Large intestine (tissue), 3 donors: Measurements from ENCODE around the gene HIVEP1. TPM values are rescaled to one million over a fixed set of nuclear protein-coding genes. Genes with fewer than 3 reads are reported as not detected.
"Not testable (repeated sequence)": the region's sequence is repeated elsewhere in the genome, so short reads cannot be mapped to it uniquely, and the experiment has no call there.

ENCODE experiments used
- DNase-seq, 2 donors: peaks; one replicate each; pipeline versions ENCODE4 v3.0.0 to v3.0.0-alpha.2; 2013
- H3K27ac ChIP-seq: one replicate; pipeline ENCODE4 v1.5.1; 2013; ENCODE audit warnings: low read length
- H3K27me3 ChIP-seq: 2 replicates; pipeline ENCODE4 v1.6.1; 2013; ENCODE audit warnings: low read length; ENCODE audit not compliant: control insufficient read depth, insufficient read depth
- H3K36me3 ChIP-seq: 2 replicates; pipeline ENCODE4 v1.6.1; 2013; ENCODE audit warnings: low read length; ENCODE audit not compliant: control insufficient read depth, insufficient read depth
- H3K4me1 ChIP-seq: one replicate; pipeline ENCODE4 v1.6.1; 2013; ENCODE audit warnings: low read length; ENCODE audit not compliant: control insufficient read depth, insufficient read depth
- H3K4me3 ChIP-seq: one replicate; pipeline ENCODE4 v1.5.1; 2013; ENCODE audit warnings: low read length
- H3K9me3 ChIP-seq: one replicate; pipeline ENCODE4 v1.6.1; 2013; ENCODE audit warnings: mild to moderate bottlenecking, low read depth, low read length, moderate library complexity; ENCODE audit not compliant: control insufficient read depth
- WGBS: methylation state at CpG from one replicate; pipeline ENCODE4 v1.1.5; 2013; ENCODE audit warnings: low lambda C conversion rate; ENCODE audit not compliant: insufficient coverage; 5-methylcytosine and 5-hydroxymethylcytosine counted together
- polyA plus RNA-seq: library from polyadenylated mRNA; unstranded; fragments of 120-200 nt; gene quantifications from one replicate; pipeline ENCODE4 v1.2.1, GENCODE V29; 2013

The HIVEP1 gene
- polyA plus RNA-seq, 1 donor: 24.2 TPM

DNA sequence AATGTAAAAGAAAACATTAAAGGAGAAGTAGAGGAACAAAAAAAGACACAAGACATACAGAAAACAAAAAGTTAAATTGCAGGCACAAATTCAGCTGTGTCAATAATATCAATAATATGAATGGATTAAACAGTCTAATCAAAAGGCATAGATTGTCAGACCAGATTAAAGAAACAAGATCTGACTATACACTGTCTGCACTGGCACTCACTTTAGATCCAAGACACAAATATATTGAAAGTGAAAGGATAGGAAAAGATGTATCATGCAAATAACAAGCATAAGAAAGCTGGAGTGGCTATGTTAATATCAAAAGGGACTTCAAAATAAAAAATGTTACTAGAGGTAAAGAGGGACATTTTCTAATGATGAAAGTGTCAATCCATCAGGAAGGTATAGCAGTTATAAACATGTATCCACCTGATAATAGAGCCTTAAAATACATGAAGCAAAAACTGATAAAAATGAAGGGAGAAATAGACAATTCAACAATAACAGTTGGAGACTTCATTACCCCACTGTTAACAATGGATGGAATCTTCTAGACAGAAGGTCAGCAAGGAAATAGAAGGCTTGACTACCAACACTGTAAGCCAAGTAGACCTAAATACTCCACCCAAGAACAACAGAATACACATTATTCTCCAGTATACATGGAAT lies 89.7 kb downstream of the HIVEP1 start:
- H3K36me3 ChIP-seq: no peaks in the 10 kb centered on the region
- no peaks in the 10 kb centered on the region for H3K27me3 ChIP-seq
- H3K27ac ChIP-seq: no peak overlapping the region
- DNase-seq: no peak
- H3K4me3 ChIP-seq: no peak overlapping the region
- peaks cover 6% of the 10 kb centered on the region for H3K9me3 ChIP-seq
- peaks cover 2% of the 10 kb centered on the region for H3K4me1 ChIP-seq

DNA sequence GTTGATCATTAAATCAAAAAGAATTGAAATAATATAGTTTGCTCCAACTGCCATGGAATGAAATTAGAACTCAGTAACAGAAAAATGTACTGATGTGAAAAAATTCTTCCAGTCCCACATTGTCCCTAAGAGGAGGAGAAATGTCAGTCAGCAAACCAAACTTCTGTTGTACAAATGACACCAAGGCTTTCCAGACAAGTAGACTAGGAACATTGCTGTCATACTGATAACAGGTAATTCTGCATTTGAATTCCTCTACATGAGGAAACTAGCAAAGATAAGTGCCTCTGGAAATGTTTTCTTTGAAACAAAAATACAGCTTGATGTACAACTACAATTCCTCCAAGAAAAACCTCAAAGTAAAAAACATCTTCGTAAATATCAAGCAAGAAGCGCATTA lies 90.2 kb downstream of the HIVEP1 start:
- H3K27me3 ChIP-seq: no peaks in the 10 kb centered on the region
- no CpG with 5 or more reads among the region's 2 CpGs for WGBS
- no peaks in the 10 kb centered on the region for H3K36me3 ChIP-seq
- H3K4me3 ChIP-seq: no peak overlapping the region
- DNase-seq: no peak
- peaks cover 6% of the 10 kb centered on the region for H3K9me3 ChIP-seq
- H3K27ac ChIP-seq: no peak overlapping the region
- H3K4me1 ChIP-seq: peaks cover 2% of the 10 kb centered on the region

DNA sequence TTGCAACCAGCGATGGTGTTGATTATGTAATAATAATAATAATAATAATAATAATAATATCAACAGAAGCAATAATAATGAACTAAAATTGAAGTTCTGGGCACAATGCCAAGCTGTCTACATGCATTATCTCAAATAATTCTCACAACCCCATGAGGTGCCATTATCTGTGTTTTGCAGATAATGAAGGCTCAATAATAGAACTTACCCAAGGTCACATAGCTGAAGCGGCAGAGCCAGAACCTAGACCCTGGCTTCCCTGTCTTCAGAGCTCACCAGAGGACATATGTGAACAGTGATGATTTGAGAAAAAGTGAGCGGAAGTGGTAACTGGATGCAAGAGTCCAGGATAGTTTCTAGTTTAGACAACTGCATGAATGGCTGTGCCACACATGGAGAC lies 91.0 kb downstream of the HIVEP1 start:
- H3K27ac ChIP-seq: no peak overlapping the region
- no peaks in the 10 kb centered on the region for H3K36me3 ChIP-seq
- no peaks in the 10 kb centered on the region for H3K27me3 ChIP-seq
- H3K9me3 ChIP-seq: peaks cover 6% of the 10 kb centered on the region
- no peak overlapping the region for H3K4me3 ChIP-seq
- peaks cover 2% of the 10 kb centered on the region for H3K4me1 ChIP-seq
- DNase-seq: peak in 1 of 2 donors; percentile 23
- 0% methylated on average over 1 of the region's 3 CpGs for WGBS

DNA sequence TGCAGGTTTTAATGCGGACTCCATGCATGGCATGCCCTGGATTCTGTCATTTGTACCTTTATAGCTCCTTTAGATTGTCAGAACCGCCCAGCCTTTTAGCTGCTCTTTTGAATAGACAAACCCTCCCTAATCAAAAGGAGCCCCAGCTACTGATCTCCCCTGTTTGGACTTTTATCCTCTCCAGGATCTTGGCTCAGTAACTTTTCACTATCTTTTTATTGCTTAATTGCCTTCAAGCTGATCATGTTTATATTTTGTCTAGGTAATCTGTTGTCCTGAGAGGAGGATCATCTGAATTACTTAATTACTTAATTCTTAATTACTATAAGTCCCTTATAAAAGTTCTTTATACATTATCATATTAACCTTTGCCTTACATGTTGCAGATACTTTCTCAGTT lies 93.2 kb downstream of the HIVEP1 start:
- Histone ChIP-seq H3K4me1 (peaks cover 2% of the 10 kb centered on the region), H3K27ac (no peak overlapping the region), H3K4me3 (no peak overlapping the region), H3K36me3 (peaks cover 6% of the 10 kb centered on the region), H3K9me3 (peaks cover 6% of the 10 kb centered on the region), H3K27me3 (no peaks in the 10 kb centered on the region)
- peak in 1 of 2 donors; percentile 16 for DNase-seq
- WGBS: 20% methylated on average over 1 of the region's 2 CpGs

DNA sequence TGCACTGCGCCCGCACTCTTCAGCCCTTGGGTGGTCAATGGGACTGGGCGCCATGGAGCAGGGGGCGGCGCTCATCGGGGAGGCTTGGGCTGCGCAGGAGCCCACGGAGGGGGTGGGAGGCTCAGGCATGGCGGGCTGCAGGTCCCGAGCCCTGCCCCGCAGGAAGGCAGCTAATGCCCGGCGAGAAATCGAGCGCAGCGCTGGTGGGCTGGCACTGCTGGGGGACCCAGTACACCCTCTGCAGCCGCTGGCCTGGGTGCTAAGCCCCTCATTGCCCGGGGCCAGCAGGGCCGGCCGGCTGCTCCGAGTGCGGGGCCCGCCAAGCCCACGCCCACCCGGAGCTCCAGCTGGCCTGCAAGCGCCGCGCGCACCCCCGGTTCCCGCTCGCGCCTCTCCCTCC lies 96.3 kb downstream of the HIVEP1 start:
- H3K4me3 ChIP-seq, H3K27ac ChIP-seq, H3K4me1 ChIP-seq, H3K27me3 ChIP-seq, DNase-seq, H3K9me3 ChIP-seq: not testable (repeated sequence)
- WGBS: no CpG with 5 or more reads among the region's 33 CpGs
- H3K36me3 ChIP-seq: peaks cover 14% of the 10 kb centered on the region

DNA sequence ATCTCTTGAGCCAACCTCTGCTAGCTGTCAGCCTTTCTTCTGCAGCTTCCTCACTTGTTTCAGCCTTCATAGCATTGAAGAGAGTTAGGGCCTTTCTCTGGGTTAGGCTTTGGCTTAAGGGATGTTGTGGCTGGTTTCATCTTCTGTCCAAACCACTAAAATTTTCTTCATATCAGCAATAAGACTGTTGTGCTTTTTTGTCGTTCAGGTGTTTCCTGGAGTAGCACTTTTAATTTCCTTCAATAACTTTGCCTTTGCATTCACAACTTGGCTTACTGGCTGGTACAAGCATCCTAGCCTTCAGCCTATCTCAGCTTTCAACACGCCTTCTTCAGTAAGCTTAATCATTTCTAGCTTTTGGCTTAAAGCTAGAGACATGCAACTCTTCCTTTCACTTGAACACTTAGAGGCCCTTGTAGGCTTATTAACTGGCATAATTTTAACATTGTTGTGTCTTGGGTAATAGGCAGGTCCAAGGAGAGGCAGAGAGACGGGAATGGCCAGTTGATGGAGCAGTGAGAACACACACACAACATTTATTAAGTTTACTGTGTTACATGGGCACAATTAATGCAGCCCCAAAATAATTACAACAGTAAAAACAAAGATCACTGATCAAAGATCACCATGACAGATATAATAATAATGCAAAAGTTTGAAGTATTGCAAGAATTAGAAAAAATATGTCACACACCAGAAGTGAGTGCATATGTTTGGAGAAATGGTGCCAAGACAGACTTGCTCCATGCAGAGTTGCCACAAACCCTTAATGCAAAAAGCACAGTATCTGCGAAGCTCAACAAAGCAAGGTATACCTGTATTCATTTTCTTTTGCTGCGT lies 98.6 kb downstream of the HIVEP1 start:
- no peak overlapping the region for H3K4me3 ChIP-seq
- no peaks in the 10 kb centered on the region for H3K9me3 ChIP-seq
- 93% methylated on average over 2 of the region's 5 CpGs for WGBS
- H3K36me3 ChIP-seq: peaks cover 14% of the 10 kb centered on the region
- no peak overlapping the region for H3K27ac ChIP-seq
- DNase-seq: no peak
- H3K27me3 ChIP-seq: no peaks in the 10 kb centered on the region
- no peaks in the 10 kb centered on the region for H3K4me1 ChIP-seq

DNA sequence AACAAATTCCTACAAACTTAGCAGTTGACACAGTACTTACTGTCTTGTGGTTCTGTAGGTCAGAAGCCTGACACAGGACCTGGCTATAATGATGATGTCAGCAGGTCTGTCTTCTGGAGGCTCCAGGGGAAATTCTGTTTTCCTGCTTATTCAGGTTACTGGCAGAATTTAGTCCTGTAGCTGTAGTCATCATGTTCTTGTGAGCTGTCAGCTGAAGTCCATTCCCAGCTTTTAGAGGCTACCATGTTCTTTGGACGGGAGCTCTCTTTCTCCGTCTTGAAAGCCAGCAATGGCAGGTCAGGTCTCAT lies 99.2 kb downstream of the HIVEP1 start:
- no CpG with 5 or more reads among the region's 2 CpGs for WGBS
- H3K27me3 ChIP-seq: no peaks in the 10 kb centered on the region
- DNase-seq: no peak
- no peaks in the 10 kb centered on the region for H3K4me1 ChIP-seq
- H3K9me3 ChIP-seq: peaks cover 2% of the 10 kb centered on the region
- no peak overlapping the region for H3K27ac ChIP-seq
- H3K4me3 ChIP-seq: no peak overlapping the region
- peaks cover 14% of the 10 kb centered on the region for H3K36me3 ChIP-seq

DNA sequence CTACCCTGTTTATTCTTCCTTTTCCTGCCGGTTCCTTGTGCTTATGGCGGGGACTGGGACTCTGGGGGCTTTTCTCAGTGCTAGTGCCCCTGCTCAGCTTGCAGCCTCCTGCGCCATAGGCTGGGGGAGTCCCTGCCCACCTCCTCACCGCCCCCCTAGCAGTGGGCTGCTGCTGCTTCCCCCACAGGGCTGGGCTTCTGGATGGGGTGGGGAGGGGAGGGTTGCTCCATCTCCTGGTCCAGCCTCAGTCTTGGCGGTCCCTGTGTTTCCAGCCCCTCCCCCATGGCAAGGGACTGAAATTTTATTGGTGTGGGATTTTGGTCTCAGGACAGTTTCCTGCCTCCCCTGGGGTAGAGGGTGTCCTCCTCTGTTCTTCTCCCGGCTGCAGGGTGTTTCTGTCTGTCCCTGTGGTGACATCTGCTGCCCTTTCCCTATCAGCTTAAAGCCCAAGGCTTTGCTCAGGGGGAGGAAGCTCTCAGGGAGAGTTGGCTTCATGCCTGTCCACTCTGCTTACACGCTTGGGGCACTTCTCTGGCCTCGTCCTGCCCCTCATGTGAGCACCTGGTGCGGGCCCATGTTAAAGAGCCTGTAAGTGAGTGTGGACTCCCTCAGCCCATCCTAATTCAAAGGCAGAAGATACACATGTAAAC lies 100.6 kb downstream of the HIVEP1 start:
- Histone ChIP-seq H3K27ac (no peak overlapping the region), H3K9me3 (peaks cover 3% of the 10 kb centered on the region), H3K4me1 (no peaks in the 10 kb centered on the region), H3K36me3 (peaks cover 18% of the 10 kb centered on the region), H3K27me3 (no peaks in the 10 kb centered on the region), H3K4me3 (no peak overlapping the region)
- no peak for DNase-seq
- WGBS: no CpG with 5 or more reads among the region's 9 CpGs

DNA sequence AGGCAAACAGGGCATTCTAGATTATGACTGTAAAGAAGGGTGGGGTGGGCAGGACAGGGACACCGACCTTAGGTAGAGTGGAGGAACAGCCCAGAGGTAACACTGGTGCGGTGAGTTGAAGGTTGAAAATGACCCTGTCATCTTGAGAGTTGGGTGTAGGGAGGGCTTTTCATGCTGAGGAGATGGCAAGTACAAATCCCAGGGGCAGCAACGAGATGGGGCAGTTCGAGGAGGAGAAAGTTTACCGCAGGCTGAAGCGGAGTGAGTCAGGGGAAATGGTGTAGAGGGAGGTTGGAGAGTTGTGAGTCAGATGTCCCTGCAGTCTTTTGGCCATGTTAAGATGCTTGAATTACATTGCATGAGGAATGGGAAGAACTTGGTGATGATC lies 101.1 kb downstream of the HIVEP1 start:
- WGBS: 100% methylated on average over 2 of the region's 6 CpGs
- no peak for DNase-seq
- Histone ChIP-seq H3K36me3 (peaks cover 18% of the 10 kb centered on the region), H3K27me3 (no peaks in the 10 kb centered on the region), H3K4me3 (no peak overlapping the region), H3K27ac (no peak overlapping the region), H3K4me1 (no peaks in the 10 kb centered on the region), H3K9me3 (peaks cover 3% of the 10 kb centered on the region)

DNA sequence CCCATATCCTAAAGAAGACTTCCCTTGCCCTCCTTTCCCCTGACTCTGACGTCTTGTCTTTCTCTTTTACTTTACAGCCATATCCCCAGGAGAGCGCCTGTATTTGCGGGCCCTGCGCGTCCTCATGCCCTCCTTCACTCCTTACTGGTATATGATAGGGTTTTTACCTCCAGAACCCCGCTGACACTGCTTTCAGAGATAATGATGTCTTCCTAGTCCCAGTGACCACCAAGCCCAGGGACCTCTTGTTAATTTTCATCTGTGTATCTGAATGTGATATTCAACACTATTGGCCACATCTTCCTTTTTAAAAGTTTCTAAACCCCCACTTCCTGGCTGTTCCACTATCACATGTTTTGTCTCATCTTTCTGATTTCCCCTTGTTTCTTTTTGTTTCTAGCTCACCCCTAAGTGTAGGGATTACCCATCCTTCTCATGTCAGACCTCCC lies 102.0 kb downstream of the HIVEP1 start:
- no peak for DNase-seq
- H3K27me3 ChIP-seq: no peaks in the 10 kb centered on the region
- WGBS: no CpG with 5 or more reads among the region's 6 CpGs
- peaks cover 18% of the 10 kb centered on the region for H3K36me3 ChIP-seq
- H3K27ac ChIP-seq: no peak overlapping the region
- H3K4me3 ChIP-seq: no peak overlapping the region
- H3K9me3 ChIP-seq: peaks cover 3% of the 10 kb centered on the region
- no peaks in the 10 kb centered on the region for H3K4me1 ChIP-seq
